Mesothelial cell of epicardium (in vitro differentiated cells): ENCODE measurements around the gene PCDHB3. TPM values are rescaled to one million over a fixed set of nuclear protein-coding genes. Genes with fewer than 3 reads are reported as not detected.
"Not testable (repeated sequence)": the region's sequence is repeated elsewhere in the genome, so short reads cannot be mapped to it uniquely, and the experiment has no call there.

Experiments used
- DNase-seq, 2 experiments: peaks; one replicate each; pipeline ENCODE4 v3.0.0; 2021; ENCODE audit warnings: low spot score in 2 of 2; ENCODE audit not compliant: unreplicated experiment in 2 of 2
- H3K27ac Mint-ChIP-seq: 2 replicates; pipeline ENCODE4 v1.8.0; 2021; ENCODE audit warnings: mixed read lengths
- H3K27me3 Mint-ChIP-seq: 2 replicates; pipeline ENCODE4 v1.8.0; 2021; ENCODE audit warnings: low read depth, mixed read lengths
- H3K36me3 Mint-ChIP-seq: 2 replicates; pipeline ENCODE4 v1.8.0; 2021; ENCODE audit warnings: mixed read lengths
- H3K4me1 Mint-ChIP-seq: 2 replicates; pipeline ENCODE4 v1.8.0; 2021; ENCODE audit warnings: mixed read lengths
- H3K4me3 Mint-ChIP-seq: 2 replicates; pipeline ENCODE4 v1.8.0; 2021; ENCODE audit warnings: mild to moderate bottlenecking, moderate library complexity, mixed read lengths
- H3K9me3 Mint-ChIP-seq: 2 replicates; pipeline ENCODE4 v1.8.0; 2021; ENCODE audit warnings: mixed read lengths
- total RNA-seq: library from RNA; stranded (reverse); gene quantifications from 3 replicates; pipeline ENCODE4 v1.2.1, GENCODE V29; 2021
- TF ChIP-seq, protein P1 (sequence below): fragments of 200-600 bp; sonication (generic); IDR thresholded peaks from one replicate; pipeline ENCODE4 v1.5.0; 2021; ENCODE audit warnings: antibody characterized with exemption; ENCODE audit not compliant: unreplicated experiment

Gene PCDHB3
- total RNA-seq, 1 donor from 2014 or later, result 21.6 TPM

DNA sequence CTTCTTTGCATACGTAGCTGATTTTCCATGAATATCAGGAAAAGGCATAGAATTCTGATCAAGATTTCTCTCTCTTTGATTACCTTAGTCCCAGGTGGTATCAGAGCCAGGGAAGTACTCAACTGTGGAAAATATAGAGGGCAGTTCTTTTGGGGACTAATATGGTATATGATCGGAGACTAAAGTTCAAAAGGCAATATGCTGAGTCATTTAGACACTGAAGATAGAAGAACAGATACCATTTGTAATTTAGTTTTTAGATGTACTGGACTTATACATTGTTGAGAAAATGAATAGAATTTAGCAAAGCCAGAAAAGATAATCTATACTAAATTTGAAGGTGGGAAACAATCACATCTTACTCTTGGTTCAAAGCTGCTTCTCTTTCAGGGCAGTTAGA lies 5.1 kb downstream of the PCDHB3 start:
- peaks cover 50% of the 10 kb centered on the region for H3K9me3 Mint-ChIP-seq
- H3K4me1 Mint-ChIP-seq, result no peaks in the 10 kb centered on the region
- no peaks in the 10 kb centered on the region for H3K27me3 Mint-ChIP-seq
- H3K36me3 Mint-ChIP-seq, result peaks cover 75% of the 10 kb centered on the region
- H3K27ac Mint-ChIP-seq, result no peak overlapping the region
- H3K4me3 Mint-ChIP-seq, result no peak overlapping the region
- TF ChIP-seq, protein P1, sequence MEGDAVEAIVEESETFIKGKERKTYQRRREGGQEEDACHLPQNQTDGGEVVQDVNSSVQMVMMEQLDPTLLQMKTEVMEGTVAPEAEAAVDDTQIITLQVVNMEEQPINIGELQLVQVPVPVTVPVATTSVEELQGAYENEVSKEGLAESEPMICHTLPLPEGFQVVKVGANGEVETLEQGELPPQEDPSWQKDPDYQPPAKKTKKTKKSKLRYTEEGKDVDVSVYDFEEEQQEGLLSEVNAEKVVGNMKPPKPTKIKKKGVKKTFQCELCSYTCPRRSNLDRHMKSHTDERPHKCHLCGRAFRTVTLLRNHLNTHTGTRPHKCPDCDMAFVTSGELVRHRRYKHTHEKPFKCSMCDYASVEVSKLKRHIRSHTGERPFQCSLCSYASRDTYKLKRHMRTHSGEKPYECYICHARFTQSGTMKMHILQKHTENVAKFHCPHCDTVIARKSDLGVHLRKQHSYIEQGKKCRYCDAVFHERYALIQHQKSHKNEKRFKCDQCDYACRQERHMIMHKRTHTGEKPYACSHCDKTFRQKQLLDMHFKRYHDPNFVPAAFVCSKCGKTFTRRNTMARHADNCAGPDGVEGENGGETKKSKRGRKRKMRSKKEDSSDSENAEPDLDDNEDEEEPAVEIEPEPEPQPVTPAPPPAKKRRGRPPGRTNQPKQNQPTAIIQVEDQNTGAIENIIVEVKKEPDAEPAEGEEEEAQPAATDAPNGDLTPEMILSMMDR, result no peak
- no peak for DNase-seq

- Mint-ChIP-seq H3K27me3 (no peaks in the 10 kb centered on the region), H3K27ac (no peak overlapping the region), H3K4me1 (no peaks in the 10 kb centered on the region), H3K9me3 (peaks cover 61% of the 10 kb centered on the region), H3K4me3 (no peak overlapping the region), H3K36me3 (peaks cover 69% of the 10 kb centered on the region)
- DNase-seq, result no peak
- TF ChIP-seq, protein P1, result no peak
Observed at GRCh38 chr5:141119250-141119649, 19.0 kb downstream of the PCDHB3 start.

DNA sequence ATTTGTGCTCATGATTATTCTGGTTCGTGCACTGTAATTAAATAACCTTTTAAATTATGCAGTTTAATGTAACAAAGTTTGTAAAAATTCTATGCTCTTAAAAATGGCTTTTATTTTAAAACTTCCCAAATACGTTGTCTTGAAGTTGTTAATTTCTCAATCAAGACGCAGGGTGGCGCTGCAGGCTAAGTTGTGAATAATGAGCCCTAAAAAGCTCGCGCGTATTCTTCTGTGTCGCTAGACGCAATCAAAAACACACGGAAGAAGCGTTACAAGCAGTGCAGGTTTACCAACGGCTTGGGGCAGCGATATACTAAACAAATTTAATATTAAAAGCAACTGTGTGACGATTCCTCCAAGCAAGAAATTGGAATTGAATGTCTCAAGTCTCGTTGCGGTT lies 21.3 kb downstream of the PCDHB3 start, which contains the start of gene PCDHB4:
Gene PCDHB4 (plus strand): TSS at position 256 of the 400 bp plus-strand sequence. CDS start 181 bp downstream, outside the sequence.
- H3K36me3 Mint-ChIP-seq, result peaks cover 59% of the 10 kb centered on the region
- no peaks in the 10 kb centered on the region for H3K4me1 Mint-ChIP-seq
- H3K27me3 Mint-ChIP-seq, result no peaks in the 10 kb centered on the region
- no peak for DNase-seq
- no peak within 1 kb of the TSS for H3K27ac Mint-ChIP-seq
- no peak within 1 kb of the TSS for H3K4me3 Mint-ChIP-seq
- TF ChIP-seq, protein P1, result no peak
- H3K9me3 Mint-ChIP-seq, result peaks cover 39% of the 10 kb centered on the region

DNA sequence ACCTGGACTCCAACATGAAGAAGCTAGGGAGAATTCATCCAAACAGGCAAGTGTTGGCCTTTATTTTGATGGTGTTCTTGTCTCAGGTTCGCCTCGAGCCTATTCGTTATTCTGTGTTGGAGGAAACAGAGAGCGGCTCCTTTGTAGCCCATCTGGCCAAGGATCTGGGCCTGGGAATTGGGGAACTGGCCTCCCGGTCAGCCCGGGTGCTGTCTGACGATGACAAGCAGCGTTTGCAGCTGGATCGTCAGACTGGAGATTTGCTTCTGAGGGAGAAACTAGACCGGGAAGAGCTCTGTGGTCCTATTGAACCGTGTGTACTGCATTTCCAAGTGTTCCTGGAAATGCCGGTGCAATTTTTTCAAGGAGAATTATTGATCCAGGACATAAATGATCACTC lies 21.7 kb downstream of the PCDHB3 start:
- peaks cover 59% of the 10 kb centered on the region for H3K36me3 Mint-ChIP-seq
- TF ChIP-seq, protein P1, result no peak
- H3K9me3 Mint-ChIP-seq, result peaks cover 35% of the 10 kb centered on the region
- no peak overlapping the region for H3K4me3 Mint-ChIP-seq
- no peaks in the 10 kb centered on the region for H3K27me3 Mint-ChIP-seq
- no peak for DNase-seq
- H3K27ac Mint-ChIP-seq, result no peak overlapping the region
- H3K4me1 Mint-ChIP-seq, result no peaks in the 10 kb centered on the region

GRCh38 chr5:141123396-141124135 lies 23.3 kb downstream of the PCDHB3 start:
- not testable (repeated sequence) for H3K4me3 Mint-ChIP-seq, H3K27ac Mint-ChIP-seq, DNase-seq, H3K27me3 Mint-ChIP-seq, H3K4me1 Mint-ChIP-seq
- Mint-ChIP-seq H3K36me3 (peaks cover 63% of the 10 kb centered on the region), H3K9me3 (peaks cover 39% of the 10 kb centered on the region)

DNA sequence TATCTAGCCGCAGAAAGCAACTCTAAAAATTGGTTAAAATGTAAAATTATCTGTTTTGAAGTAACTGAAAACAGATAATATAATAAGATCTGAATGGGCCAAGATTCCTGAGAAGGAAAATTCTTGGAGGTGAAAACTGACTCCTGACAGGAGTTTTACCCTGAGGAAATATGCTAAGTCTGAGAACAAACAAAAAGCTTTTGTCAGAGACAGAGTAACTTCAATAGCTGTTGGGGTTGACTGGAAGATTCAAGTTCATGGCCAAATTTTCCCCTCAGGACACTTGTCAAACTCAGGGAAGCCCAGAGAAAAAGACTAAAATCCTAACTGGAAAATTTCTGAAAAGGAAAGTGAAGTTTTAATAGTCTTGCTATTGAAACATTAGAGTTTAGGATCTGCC lies 27.0 kb downstream of the PCDHB3 start:
- Mint-ChIP-seq H3K4me3 (no peak overlapping the region), H3K27me3 (no peaks in the 10 kb centered on the region), H3K4me1 (no peaks in the 10 kb centered on the region), H3K9me3 (peaks cover 45% of the 10 kb centered on the region), H3K36me3 (peaks cover 65% of the 10 kb centered on the region), H3K27ac (no peak overlapping the region)
- TF ChIP-seq, protein P1, result no peak
- no peak for DNase-seq
